ENCODE measurements around the gene CPNE1.

Gene CPNE1

GRCh38 chr20:35652641-35653429, 11.9 kb downstream of the CPNE1 start:
- no peak for DNase-seq

- no peak for DNase-seq
Observed at GRCh38 chr20:35651958-35652357, 12.7 kb downstream of the CPNE1 start.

GRCh38 chr20:35650632-35651031, 14.1 kb downstream of the CPNE1 start:
- no peak for DNase-seq

GRCh38 chr20:35648836-35649235, 15.9 kb downstream of the CPNE1 start:
- DNase-seq = no peak

- no peak for DNase-seq
Observed at GRCh38 chr20:35644806-35645205, 19.9 kb downstream of the CPNE1 start.

- no peak for DNase-seq
Observed at GRCh38 chr20:35643045-35643444, 21.7 kb downstream of the CPNE1 start.

- no peak for DNase-seq
Observed at GRCh38 chr20:35641743-35642142, 23.0 kb downstream of the CPNE1 start.

GRCh38 chr20:35640724-35641123, 24.0 kb downstream of the CPNE1 start:
- DNase-seq = no peak

GRCh38 chr20:35638751-35639150, 25.9 kb downstream of the CPNE1 start:
- no peak for DNase-seq

- DNase-seq = no peak
Observed at GRCh38 chr20:35637276-35637675, 27.4 kb downstream of the CPNE1 start.

- no peak for DNase-seq
Observed at GRCh38 chr20:35636095-35636494, 28.6 kb downstream of the CPNE1 start.

GRCh38 chr20:35635652-35636051, 29.0 kb downstream of the CPNE1 start:
- DNase-seq = no peak

- no peak for DNase-seq
Observed at GRCh38 chr20:35632539-35633115, 32.1 kb downstream of the CPNE1 start.

- DNase-seq = no peak
Observed at GRCh38 chr20:35630636-35631035, 34.1 kb downstream of the CPNE1 start.

- DNase-seq = no peak
Observed at GRCh38 chr20:35629427-35630145, 35.1 kb downstream of the CPNE1 start.

- no peak for DNase-seq
Observed at GRCh38 chr20:35627121-35627520, 37.6 kb downstream of the CPNE1 start.

GRCh38 chr20:35626386-35627001, 38.2 kb downstream of the CPNE1 start:
- no peak for DNase-seq

GRCh38 chr20:35625584-35626385, 38.9 kb downstream of the CPNE1 start:
- DNase-seq = no peak

- DNase-seq = no peak
Observed at GRCh38 chr20:35621560-35621946, 43.1 kb downstream of the CPNE1 start.

GRCh38 chr20:35620818-35621559, 43.7 kb downstream of the CPNE1 start:
- no peak for DNase-seq

GRCh38 chr20:35619196-35620095, 45.3 kb downstream of the CPNE1 start:
- peak; percentile 41 for DNase-seq
